Fibroblast of mammary gland (primary cell): ENCODE results near the gene LRBA.

Experiments used
- DNase-seq: peaks from one replicate; pipeline ENCODE4 v3.0.0-alpha.2; 2010; ENCODE audit warnings: low read depth
- H3K4me3 ChIP-seq: 2 replicates; pipeline ENCODE4 v1.5.1; 2011; ENCODE audit warnings: low read depth, mild to moderate bottlenecking, low read length, moderate library complexity; ENCODE audit not compliant: control insufficient read depth
- CTCF ChIP-seq: conservative IDR thresholded peaks from 2 replicates; pipeline ENCODE4 v1.5.1; 2011; ENCODE audit warnings: low read depth, low read length, inconsistent platforms; ENCODE audit not compliant: control insufficient read depth, insufficient read depth

The LRBA gene

GRCh38 chr4:150952167-150952845, 62.8 kb downstream of the LRBA start:
- no peak for DNase-seq
- H3K4me3 ChIP-seq = no peak overlapping the region
- TF ChIP-seq CTCF = no peak

GRCh38 chr4:150950657-150951288, 64.3 kb downstream of the LRBA start:
- TF ChIP-seq CTCF = no peak
- no peak overlapping the region for H3K4me3 ChIP-seq
- peak; percentile 15 for DNase-seq

- no peak overlapping the region for H3K4me3 ChIP-seq
- no peak for DNase-seq
- no peak for TF ChIP-seq CTCF
Measured at GRCh38 chr4:150949943-150950342, 65.1 kb downstream of the LRBA start.

- DNase-seq = no peak
- TF ChIP-seq CTCF = no peak
- no peak overlapping the region for H3K4me3 ChIP-seq
Measured at GRCh38 chr4:150949342-150949741, 65.7 kb downstream of the LRBA start.

- TF ChIP-seq CTCF = no peak
- H3K4me3 ChIP-seq = no peak overlapping the region
- no peak for DNase-seq
Measured at GRCh38 chr4:150948710-150949109, 66.4 kb downstream of the LRBA start.

- TF ChIP-seq CTCF = no peak
- no peak for DNase-seq
- H3K4me3 ChIP-seq = no peak overlapping the region
Measured at GRCh38 chr4:150948074-150948473, 67.0 kb downstream of the LRBA start.
